ENCODE results near the gene DOCK4.

GRCh38 chr7:112223310-112223709 is 17.1 kb upstream of the DOCK4 start:
- TF ChIP-seq, protein P1, sequence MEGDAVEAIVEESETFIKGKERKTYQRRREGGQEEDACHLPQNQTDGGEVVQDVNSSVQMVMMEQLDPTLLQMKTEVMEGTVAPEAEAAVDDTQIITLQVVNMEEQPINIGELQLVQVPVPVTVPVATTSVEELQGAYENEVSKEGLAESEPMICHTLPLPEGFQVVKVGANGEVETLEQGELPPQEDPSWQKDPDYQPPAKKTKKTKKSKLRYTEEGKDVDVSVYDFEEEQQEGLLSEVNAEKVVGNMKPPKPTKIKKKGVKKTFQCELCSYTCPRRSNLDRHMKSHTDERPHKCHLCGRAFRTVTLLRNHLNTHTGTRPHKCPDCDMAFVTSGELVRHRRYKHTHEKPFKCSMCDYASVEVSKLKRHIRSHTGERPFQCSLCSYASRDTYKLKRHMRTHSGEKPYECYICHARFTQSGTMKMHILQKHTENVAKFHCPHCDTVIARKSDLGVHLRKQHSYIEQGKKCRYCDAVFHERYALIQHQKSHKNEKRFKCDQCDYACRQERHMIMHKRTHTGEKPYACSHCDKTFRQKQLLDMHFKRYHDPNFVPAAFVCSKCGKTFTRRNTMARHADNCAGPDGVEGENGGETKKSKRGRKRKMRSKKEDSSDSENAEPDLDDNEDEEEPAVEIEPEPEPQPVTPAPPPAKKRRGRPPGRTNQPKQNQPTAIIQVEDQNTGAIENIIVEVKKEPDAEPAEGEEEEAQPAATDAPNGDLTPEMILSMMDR (optimal IDR thresholded peaks at IDR 0.05 in 1 of 3, IDR thresholded peaks at IDR 0.05 in 1 of 3, conservative IDR thresholded peaks at IDR 0.05 in 1 of 3; ENCODE audit: extremely low read depth in 1 of 3, insufficient read depth in 2 of 3, low read length in 3 of 3), result no peak
- TF ChIP-seq EZH2 (IDR thresholded peaks at IDR 0.05; ENCODE audit: low read length), result no peak
